NCI-H345 treated with DMSO at 0.1 percent for 48 hours (cell line): Measurements from ENCODE around the gene NEAT1.
A peak's percentile ranks its signal among the peaks of the same experiment; 100 is the strongest.

ENCODE experiments used
- DNase-seq: peaks from one replicate; lab custom pipeline; 2025; ENCODE audit not compliant: unreplicated experiment; lab: John Stamatoyannopoulos, UW

NEAT1 gene

GRCh38 chr11:65422633-65423515 is at the start of gene NEAT1:
Gene NEAT1 (plus strand): TSS chr11:65422798.
- no peak for DNase-seq

GRCh38 chr11:65373839-65374580 is 48.6 kb upstream of the NEAT1 start:
- DNase-seq: no peak

GRCh38 chr11:65375012-65375411 is 47.6 kb upstream of the NEAT1 start:
- no peak for DNase-seq

- no peak for DNase-seq
Observed at GRCh38 chr11:65376138-65376713, 46.4 kb upstream of the NEAT1 start.

- DNase-seq: no peak
Observed at GRCh38 chr11:65377036-65377435, 45.6 kb upstream of the NEAT1 start.

- no peak for DNase-seq
Observed at GRCh38 chr11:65377777-65378176, 44.8 kb upstream of the NEAT1 start.

GRCh38 chr11:65378208-65378927 is 44.2 kb upstream of the NEAT1 start:
- DNase-seq: no peak

GRCh38 chr11:65378928-65379638 is 43.5 kb upstream of the NEAT1 start:
- DNase-seq: no peak

- DNase-seq: no peak
Observed at GRCh38 chr11:65379698-65380459, 42.7 kb upstream of the NEAT1 start.

GRCh38 chr11:65380460-65381119 is 42.0 kb upstream of the NEAT1 start:
- DNase-seq: no peak

GRCh38 chr11:65381716-65382032 is 40.9 kb upstream of the NEAT1 start:
- no peak for DNase-seq

- DNase-seq: peak; percentile 88
Observed at GRCh38 chr11:65382033-65382803, 40.4 kb upstream of the NEAT1 start, which contains the start of gene SLC25A45. Gene SLC25A45 (minus strand): TSS chr11:65382646. CDS start chr11:65381951, 695 bp downstream.

GRCh38 chr11:65382804-65383368 is 39.7 kb upstream of the NEAT1 start:
- DNase-seq: no peak

- no peak for DNase-seq
Observed at GRCh38 chr11:65383778-65384177, 38.8 kb upstream of the NEAT1 start.

GRCh38 chr11:65384301-65384889 is 38.2 kb upstream of the NEAT1 start:
- no peak for DNase-seq

- peak; percentile 59 for DNase-seq
Observed at GRCh38 chr11:65386307-65387140, 36.1 kb upstream of the NEAT1 start, which contains the start of gene FRMD8. Gene FRMD8 (plus strand): TSS chr11:65386637. CDS start chr11:65387037, 400 bp downstream.

GRCh38 chr11:65388731-65389130 is 33.9 kb upstream of the NEAT1 start:
- DNase-seq: no peak
